ENCODE results near the gene CCDC88A. TPM values are rescaled to one million over a fixed set of nuclear protein-coding genes. Genes with fewer than 3 reads are reported as not detected.

CCDC88A gene
- total and polyA plus RNA-seq, 2 experiments from 2014 or later: 144 to 169 TPM

DNA sequence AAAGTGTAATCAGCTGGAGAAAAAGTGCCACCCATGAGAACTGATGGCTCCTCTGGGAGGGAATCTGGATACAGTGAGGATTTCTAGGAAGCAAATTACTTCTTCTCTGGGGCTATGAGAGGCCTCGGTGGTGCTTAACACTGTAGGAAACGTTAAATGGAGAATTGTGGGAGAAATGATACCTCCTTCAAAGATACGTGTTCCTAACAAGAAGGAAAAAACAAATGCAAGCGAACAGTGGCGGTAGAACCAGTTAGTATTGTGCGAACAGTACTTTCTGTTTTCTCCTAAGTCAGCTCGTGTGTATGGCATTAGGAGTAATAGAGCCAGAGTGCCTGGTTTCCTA, 150.0 kb downstream of the CCDC88A start:
- Mint-ChIP-seq H3K4me1 (peaks cover 3% of the 10 kb centered on the region; the same call in 2 of the 3 replicates), H3K9me3 (peaks cover 2% of the 10 kb centered on the region; the same call in 1 of the 3 replicates), H3K27me3 (ENCODE audit: insufficient read depth, low read depth, poor library complexity) (peaks cover 4% of the 10 kb centered on the region), H3K4me3 (peak overlapping the region; percentile 95), H3K36me3 (ENCODE audit: low read depth) (peaks cover 6% of the 10 kb centered on the region), H3K27ac (peak overlapping the region; percentile 90)
- ATAC-seq (peak; percentile 10; the same call in 2 of the 3 replicates), DNase-seq (ENCODE audit: low spot score) (no peak)
- H3K9me2 ChIP-seq (ENCODE audit: insufficient read depth): no peaks in the 10 kb centered on the region
- peak overlapping the region; percentile 53; the same call in 1 of the 2 replicates for H2AFZ ChIP-seq
- peaks cover 2% of the 10 kb centered on the region; the same call in 1 of the 2 replicates for H3F3A ChIP-seq (replicated peaks; ENCODE audit: low read depth)
- peak overlapping the region; percentile 85 for H3K4me2 ChIP-seq
- H3K36me3 ChIP-seq (ENCODE audit: insufficient read depth): peaks cover 7% of the 10 kb centered on the region
- H3K27me3 ChIP-seq (ENCODE audit: insufficient read depth): no peaks in the 10 kb centered on the region
- peaks cover 6% of the 10 kb centered on the region; the same call in 1 of the 2 replicates for H3K4me1 ChIP-seq (ENCODE audit: insufficient read depth)
- peaks cover 10% of the 10 kb centered on the region for H3K79me2 ChIP-seq (replicated peaks; ENCODE audit: insufficient read depth)
- H3K27ac ChIP-seq (ENCODE audit: low read depth): peak overlapping the region; percentile 86
- peak overlapping the region; percentile 80 for H3K4me3 ChIP-seq
- TF ChIP-seq EZH2 (IDR thresholded peaks at IDR 0.05; ENCODE audit: low read depth, unreplicated experiment) (no peak), EZH2phosphoT487 (IDR thresholded peaks at IDR 0.05; ENCODE audit: unreplicated experiment) (no peak), CREB1 (CRISPR knock-in tag; IDR thresholded peaks at IDR 0.05; ENCODE audit: low read depth) (no peak), ZNF331 (CRISPR knock-in tag; IDR thresholded peaks at IDR 0.05; ENCODE audit: low read depth) (no peak), ETS1 (IDR thresholded peaks at IDR 0.05) (no peak), JUNB (IDR thresholded peaks at IDR 0.05; ENCODE audit: unreplicated experiment) (no peak), STAT1 (IDR thresholded peaks at IDR 0.05; ENCODE audit: unreplicated experiment) (no peak), ZNF114 (CRISPR knock-in tag; IDR thresholded peaks at IDR 0.05) (no peak), POLR2AphosphoS5 (IDR thresholded peaks at IDR 0.05; ENCODE audit: low read depth) (no peak), NANOG (IDR thresholded peaks at IDR 0.05; ENCODE audit: borderline replicate concordance) (no peak)
- TF ChIP-seq, protein P1, sequence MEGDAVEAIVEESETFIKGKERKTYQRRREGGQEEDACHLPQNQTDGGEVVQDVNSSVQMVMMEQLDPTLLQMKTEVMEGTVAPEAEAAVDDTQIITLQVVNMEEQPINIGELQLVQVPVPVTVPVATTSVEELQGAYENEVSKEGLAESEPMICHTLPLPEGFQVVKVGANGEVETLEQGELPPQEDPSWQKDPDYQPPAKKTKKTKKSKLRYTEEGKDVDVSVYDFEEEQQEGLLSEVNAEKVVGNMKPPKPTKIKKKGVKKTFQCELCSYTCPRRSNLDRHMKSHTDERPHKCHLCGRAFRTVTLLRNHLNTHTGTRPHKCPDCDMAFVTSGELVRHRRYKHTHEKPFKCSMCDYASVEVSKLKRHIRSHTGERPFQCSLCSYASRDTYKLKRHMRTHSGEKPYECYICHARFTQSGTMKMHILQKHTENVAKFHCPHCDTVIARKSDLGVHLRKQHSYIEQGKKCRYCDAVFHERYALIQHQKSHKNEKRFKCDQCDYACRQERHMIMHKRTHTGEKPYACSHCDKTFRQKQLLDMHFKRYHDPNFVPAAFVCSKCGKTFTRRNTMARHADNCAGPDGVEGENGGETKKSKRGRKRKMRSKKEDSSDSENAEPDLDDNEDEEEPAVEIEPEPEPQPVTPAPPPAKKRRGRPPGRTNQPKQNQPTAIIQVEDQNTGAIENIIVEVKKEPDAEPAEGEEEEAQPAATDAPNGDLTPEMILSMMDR (conservative IDR thresholded peaks at IDR 0.05; ENCODE audit: low read depth in 2 of 2): no peak
- TF ChIP-seq, protein P2, sequence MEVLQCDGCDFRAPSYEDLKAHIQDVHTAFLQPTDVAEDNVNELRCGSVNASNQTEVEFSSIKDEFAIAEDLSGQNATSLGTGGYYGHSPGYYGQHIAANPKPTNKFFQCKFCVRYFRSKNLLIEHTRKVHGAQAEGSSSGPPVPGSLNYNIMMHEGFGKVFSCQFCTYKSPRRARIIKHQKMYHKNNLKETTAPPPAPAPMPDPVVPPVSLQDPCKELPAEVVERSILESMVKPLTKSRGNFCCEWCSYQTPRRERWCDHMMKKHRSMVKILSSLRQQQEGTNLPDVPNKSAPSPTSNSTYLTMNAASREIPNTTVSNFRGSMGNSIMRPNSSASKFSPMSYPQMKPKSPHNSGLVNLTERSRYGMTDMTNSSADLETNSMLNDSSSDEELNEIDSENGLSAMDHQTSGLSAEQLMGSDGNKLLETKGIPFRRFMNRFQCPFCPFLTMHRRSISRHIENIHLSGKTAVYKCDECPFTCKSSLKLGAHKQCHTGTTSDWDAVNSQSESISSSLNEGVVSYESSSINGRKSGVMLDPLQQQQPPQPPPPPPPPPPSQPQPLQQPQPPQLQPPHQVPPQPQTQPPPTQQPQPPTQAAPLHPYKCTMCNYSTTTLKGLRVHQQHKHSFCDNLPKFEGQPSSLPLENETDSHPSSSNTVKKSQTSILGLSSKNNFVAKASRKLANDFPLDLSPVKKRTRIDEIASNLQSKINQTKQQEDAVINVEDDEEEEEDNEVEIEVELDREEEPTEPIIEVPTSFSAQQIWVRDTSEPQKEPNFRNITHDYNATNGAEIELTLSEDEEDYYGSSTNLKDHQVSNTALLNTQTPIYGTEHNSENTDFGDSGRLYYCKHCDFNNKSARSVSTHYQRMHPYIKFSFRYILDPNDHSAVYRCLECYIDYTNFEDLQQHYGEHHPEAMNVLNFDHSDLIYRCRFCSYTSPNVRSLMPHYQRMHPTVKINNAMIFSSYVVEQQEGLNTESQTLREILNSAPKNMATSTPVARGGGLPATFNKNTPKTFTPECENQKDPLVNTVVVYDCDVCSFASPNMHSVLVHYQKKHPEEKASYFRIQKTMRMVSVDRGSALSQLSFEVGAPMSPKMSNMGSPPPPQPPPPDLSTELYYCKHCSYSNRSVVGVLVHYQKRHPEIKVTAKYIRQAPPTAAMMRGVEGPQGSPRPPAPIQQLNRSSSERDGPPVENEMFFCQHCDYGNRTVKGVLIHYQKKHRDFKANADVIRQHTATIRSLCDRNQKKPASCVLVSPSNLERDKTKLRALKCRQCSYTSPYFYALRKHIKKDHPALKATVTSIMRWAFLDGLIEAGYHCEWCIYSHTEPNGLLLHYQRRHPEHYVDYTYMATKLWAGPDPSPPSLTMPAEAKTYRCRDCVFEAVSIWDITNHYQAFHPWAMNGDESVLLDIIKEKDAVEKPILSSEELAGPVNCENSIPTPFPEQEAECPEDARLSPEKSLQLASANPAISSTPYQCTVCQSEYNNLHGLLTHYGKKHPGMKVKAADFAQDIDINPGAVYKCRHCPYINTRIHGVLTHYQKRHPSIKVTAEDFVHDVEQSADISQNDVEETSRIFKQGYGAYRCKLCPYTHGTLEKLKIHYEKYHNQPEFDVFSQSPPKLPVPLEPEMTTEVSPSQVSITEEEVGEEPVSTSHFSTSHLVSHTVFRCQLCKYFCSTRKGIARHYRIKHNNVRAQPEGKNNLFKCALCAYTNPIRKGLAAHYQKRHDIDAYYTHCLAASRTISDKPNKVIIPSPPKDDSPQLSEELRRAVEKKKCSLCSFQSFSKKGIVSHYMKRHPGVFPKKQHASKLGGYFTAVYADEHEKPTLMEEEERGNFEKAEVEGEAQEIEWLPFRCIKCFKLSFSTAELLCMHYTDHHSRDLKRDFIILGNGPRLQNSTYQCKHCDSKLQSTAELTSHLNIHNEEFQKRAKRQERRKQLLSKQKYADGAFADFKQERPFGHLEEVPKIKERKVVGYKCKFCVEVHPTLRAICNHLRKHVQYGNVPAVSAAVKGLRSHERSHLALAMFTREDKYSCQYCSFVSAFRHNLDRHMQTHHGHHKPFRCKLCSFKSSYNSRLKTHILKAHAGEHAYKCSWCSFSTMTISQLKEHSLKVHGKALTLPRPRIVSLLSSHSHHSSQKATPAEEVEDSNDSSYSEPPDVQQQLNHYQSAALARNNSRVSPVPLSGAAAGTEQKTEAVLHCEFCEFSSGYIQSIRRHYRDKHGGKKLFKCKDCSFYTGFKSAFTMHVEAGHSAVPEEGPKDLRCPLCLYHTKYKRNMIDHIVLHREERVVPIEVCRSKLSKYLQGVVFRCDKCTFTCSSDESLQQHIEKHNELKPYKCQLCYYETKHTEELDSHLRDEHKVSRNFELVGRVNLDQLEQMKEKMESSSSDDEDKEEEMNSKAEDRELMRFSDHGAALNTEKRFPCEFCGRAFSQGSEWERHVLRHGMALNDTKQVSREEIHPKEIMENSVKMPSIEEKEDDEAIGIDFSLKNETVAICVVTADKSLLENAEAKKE (CRISPR knock-in tag; IDR thresholded peaks at IDR 0.05): no peak
- TF ChIP-seq, protein P3, sequence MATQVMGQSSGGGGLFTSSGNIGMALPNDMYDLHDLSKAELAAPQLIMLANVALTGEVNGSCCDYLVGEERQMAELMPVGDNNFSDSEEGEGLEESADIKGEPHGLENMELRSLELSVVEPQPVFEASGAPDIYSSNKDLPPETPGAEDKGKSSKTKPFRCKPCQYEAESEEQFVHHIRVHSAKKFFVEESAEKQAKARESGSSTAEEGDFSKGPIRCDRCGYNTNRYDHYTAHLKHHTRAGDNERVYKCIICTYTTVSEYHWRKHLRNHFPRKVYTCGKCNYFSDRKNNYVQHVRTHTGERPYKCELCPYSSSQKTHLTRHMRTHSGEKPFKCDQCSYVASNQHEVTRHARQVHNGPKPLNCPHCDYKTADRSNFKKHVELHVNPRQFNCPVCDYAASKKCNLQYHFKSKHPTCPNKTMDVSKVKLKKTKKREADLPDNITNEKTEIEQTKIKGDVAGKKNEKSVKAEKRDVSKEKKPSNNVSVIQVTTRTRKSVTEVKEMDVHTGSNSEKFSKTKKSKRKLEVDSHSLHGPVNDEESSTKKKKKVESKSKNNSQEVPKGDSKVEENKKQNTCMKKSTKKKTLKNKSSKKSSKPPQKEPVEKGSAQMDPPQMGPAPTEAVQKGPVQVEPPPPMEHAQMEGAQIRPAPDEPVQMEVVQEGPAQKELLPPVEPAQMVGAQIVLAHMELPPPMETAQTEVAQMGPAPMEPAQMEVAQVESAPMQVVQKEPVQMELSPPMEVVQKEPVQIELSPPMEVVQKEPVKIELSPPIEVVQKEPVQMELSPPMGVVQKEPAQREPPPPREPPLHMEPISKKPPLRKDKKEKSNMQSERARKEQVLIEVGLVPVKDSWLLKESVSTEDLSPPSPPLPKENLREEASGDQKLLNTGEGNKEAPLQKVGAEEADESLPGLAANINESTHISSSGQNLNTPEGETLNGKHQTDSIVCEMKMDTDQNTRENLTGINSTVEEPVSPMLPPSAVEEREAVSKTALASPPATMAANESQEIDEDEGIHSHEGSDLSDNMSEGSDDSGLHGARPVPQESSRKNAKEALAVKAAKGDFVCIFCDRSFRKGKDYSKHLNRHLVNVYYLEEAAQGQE (IDR thresholded peaks at IDR 0.05; ENCODE audit: unreplicated experiment): no peak
- H4K20me1 ChIP-seq (replicated peaks; ENCODE audit: insufficient read depth): no peaks in the 10 kb centered on the region
